Glomerular visceral epithelial cell (primary cell): ENCODE results near the gene POLR3B.

Source experiments
- DNase-seq: peaks from one replicate; pipeline ENCODE4 v3.0.0-alpha.2; 2016; ENCODE audit errors: extremely low spot score

POLR3B gene

DNA sequence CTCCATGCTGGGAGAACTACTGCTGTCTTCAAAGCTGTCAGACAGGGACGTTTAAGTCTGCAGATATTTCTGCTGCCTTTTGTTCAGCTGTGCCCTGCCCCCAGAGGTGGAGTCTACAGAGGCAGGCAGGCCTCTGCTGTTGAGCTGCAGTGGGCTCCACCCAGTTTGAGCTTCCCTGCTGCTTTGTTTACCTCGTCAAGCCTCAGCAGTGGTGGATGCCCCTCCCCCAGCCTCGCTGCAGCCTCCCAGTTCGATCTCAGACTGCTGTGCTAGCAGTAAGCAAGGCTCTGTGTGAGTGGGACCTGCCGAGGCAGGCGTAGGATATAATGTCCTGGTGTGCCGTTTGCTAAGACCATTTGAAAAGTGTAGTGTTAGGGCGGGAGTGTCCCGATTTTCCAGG lies 193.9 kb downstream of the POLR3B start:
- DNase-seq = no peak

DNA sequence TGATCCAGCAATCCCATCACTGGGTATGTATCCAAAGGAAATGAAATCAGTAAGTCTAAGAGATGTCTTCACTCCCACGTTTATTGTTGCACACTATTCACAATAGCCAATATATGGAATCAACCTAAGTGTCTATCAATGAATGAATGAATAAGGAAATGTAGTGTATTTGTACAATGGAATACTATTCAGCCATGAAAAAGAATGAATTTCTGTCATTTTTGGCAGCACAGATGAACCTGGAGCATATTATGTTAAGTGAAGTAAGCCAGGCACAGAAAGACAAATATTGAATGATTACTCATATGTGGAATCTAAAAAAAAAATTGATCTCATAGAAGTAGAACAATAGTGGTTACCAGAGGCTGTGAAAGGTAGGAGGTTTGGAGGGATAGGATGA lies 194.7 kb downstream of the POLR3B start:
- no peak for DNase-seq
